NCI-H2107 (cell line): ENCODE results near the gene CNTN1.
"Not testable (repeated sequence)": the region's sequence is repeated elsewhere in the genome, so short reads cannot be mapped to it uniquely, and the experiment has no call there.

Experiments used
- DNase-seq: peaks from one replicate; lab custom pipeline; 2025; lab: John Stamatoyannopoulos, UW

Gene CNTN1

DNA sequence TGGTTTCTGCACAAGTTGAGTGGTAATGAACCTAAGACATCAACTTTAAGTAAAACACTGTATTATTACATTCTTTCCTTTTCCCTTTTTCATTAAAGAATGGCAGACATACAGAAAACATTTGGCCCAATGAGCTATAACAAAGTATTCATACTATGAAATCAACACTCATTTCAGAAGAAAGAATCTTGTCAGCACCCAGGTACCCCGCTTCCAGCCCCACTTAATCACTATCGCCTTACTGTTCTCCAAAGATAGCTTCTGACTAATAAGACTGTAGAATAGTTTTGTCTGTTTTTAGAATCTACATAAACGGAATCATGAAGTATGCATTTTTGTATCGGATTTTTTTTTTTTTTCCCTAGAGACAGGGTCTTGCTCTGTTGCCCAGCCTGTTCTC, 9.5 kb downstream of the CNTN1 start:
- no peak for DNase-seq

DNA sequence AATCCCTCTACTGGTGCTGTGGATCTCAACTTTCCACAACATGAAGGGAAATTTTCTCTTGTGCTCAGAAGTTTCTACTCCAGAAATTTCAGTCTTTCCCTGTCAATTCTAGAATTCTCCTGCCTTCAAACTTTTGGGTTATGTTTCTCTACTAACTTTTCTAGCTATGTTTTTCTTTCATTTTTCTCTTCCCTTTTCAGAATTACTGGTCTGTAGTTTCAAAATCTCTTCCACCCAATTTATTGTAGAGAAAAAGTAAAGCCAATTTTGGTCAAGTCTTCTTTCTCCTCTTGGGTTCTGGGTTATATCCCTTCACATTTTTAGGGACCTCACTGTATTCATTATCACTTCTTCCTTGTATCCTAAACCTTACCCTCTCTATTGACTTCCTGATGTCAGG, 18.9 kb downstream of the CNTN1 start:
- DNase-seq, result no peak

DNA sequence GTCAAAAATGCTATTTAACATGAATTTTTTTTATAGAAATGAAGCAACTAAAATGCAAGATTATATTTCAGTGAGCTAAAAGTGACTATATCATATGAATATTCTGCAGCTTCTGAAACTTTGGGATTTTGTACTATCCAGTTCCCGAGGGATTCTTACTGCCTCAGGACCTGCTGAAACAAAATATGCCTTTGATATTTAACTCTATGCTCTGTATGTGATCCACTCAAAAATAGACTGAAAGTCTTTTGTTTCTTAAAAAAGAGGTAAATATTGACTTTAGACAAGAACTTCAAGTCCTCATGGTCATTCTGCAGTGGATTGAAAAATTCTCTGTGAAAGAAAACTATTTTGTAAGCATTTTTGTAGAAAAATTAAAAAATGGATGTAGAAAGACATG, 22.4 kb downstream of the CNTN1 start:
- no peak for DNase-seq

DNA sequence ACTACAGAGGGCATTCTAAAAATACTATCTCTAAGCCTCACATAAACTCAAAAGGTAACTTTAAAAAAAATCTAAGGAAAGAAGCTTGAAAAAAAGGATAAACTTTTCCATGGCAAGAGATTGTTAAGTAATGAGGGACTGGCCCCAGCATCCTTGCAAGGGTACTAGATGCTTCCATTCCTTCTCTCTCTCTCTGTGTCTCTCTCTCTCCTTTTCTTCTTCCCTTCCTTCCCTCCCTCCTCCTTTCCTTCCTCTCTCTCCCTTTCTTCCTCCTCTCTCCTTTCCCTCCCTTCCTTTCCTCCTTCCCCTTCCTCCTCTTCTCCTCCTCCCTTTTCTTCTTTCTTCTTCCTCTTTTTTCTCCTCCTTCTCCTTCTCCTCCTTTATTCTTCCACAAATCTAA, 23.8 kb downstream of the CNTN1 start:
- DNase-seq, result no peak

DNA sequence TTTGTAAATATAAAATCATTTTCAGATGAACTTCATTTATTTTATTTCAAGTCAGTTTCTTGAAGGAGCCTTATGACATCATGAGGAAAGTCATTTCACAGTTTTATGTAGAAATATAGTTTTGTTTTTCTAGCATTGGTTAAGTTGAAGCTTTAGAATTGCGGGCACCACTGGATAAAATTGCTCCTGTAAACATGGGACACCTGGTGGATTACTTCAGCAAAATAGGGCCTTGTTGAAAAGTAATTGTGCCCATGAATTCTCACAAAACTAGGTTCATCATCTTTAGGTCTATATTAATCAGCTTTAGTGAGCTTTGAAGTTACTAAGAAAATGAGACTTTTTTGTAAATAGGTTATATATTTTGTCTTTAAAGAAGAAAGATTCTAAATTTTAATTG, 25.3 kb downstream of the CNTN1 start:
- DNase-seq, result no peak

DNA sequence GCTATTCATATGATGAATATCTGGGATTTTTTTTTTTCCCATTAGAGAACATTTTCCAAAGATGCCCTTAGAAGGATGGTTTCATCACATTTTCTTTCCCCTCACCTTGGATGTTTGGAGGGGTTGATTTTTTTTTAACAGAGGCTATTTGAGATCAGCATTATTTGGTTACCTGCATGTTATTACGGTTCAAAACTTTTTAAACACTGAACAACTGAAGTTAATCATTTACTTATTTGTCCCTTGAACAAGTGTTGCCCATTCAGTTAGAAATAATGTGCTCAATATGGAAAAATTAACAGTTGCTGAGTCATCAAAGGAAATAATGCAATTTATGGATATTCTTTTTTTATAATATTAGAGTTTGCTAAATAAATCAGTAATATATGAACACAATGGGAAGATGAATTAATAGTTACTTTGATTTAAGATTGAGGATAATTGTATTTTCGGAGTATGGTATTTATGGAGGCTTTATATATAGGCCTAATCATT, 26.7 kb downstream of the CNTN1 start:
- DNase-seq, result no peak

DNA sequence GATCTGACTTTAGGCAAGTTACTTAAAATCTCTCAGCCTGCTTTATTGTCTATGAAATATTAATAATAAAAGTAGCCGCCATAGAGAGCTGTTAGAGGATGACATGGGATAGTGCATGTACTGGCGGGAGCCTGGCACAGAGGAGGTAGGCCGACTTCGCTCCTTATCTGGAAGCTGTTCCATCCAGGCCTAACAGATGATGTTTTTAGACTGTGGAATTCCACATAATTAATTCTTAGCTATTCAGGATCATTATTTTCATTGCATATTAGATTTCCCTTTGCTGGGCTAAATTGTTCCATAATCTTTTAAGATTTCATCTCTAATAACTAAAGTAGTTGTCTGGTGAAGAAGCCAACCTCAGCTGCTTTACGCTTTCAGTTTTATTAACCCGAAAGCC, 30.8 kb downstream of the CNTN1 start:
- DNase-seq, result no peak

DNA sequence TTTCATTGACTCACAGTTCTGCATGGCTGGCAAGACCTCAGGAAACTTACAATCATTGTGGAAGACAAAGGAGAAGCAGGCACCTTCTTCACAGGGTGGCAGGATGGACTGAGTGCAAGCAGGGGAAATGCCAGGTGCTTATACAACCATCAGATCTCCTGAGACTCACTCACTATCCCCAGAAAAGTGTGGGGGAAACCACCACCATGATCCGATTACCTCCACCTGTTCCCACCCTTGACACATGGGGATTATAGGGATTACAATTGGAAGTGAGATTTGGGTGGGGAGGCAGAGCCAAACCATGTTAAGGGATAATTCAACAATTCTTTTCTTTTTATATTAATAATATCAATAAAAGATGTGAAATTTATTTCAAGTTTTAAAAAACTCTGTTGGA, 34.1 kb downstream of the CNTN1 start:
- no peak for DNase-seq

DNA sequence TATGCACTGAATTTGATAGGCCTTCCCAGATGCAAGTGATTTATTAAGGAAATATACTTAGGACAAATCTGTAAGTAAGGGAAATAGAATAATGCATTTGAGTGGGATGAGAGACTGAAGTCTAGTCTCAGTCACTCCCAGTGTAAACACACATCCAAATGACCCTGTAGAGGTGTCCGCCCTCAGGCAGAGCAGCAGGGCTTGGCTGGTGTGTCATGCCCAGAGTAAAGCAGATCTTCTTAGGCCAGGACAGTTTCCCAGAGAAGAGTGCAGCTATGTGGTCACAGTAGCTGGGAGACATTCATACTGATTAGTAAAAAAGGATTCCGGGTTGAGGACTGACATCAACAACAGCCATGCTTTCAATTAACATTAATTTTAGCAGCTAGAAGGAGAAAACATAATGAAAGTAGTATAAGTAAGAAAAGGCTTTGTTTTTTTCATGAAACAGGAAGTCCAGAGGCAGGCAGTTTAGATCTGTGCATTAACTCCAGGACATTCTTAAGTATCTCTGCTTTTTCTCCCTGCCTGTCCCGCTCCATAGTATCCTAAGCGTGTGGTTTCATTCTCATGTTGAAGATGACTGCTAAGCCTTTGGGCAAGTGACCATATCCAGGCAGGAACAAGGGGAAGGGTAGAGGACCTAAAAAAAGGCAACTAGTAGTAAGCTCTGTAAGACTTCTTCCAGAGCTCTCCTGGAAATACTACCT, 35.7 kb downstream of the CNTN1 start:
- no peak for DNase-seq

DNA sequence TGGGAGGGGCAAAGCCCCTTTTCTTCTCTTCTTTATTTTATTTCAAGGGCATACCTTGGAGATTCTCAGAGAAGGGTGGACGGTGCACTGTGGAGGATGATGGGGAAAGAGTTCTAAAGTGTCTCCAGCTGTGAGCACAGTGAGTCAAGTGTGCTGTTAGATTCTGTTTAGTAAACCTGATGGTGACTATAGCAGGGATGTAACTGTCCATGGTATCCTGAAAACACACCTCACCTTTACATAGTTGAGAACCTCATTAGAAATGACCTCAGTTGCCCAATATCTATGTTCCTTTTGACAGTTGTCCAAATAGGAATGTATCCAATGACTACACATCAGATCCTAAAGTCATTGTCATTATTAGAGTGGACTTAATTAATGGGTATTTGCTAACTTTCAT, 38.0 kb downstream of the CNTN1 start:
- no peak for DNase-seq

DNA sequence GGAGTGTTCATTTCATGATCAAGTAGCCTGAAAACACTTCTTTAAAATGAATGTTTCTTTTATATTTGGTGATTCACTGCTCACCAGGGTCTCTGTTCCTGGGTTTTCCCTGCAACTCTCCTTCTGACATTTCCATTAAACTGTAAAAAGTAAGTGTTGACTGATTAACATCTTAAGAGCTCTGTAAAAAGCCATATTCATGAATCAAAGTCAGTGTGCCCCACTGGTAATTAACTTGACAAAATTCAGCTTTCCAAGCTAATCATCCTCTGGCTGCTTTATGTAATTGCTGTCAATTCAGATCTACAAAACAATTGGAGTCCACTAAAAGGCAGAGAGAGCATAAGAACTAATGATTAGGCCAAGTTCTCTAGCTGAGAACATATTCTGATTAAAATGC, 41.6 kb downstream of the CNTN1 start:
- DNase-seq, result no peak

DNA sequence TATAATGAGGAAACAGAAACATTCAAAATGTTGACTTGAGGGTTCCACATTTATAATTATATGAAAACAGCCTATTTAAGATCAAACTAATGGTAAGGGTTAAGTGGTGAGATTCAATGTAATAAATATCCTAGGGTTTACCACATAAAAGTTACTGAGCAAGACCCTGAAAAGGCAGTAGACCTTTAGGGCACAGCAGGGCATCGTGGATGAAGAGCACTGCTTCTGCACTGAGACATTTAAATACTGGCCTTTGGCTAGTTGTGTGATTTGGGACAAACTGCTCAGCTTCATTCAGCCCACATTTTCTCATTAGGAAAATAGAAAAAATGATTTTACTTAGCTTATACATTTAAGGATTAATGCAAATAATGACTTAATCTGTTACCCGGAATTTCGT, 42.0 kb downstream of the CNTN1 start:
- no peak for DNase-seq

DNA sequence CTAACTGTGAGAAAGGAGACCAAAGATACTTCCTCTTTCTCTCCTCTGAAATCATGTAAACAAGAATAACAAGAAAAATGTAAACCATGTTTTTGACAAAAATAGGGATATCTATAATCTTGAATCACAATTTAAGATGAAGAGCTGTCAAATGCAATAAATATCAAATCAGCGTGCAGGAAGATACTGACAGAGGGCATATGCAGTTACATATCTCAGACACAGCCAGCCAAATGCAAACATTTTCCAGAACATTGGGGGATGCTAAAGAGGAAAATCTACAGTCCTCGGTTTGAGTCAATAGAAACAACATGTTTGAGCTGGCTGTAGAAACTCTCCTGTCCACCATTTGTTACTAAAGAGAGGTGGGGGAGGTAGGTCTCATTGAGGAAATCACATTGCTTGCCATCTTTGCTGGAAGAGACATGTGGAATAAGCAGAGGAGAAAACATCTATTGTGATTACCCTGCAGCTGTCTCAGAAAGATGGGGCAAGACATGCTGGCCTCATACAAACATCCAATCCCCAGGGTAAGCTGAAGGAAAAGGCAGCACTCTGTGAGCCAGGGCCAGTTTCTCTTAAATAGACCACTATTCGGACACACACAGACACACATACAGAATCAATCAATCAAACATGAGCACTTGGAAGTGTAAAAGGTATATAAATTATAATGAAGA, 43.5 kb downstream of the CNTN1 start:
- DNase-seq, result no peak

DNA sequence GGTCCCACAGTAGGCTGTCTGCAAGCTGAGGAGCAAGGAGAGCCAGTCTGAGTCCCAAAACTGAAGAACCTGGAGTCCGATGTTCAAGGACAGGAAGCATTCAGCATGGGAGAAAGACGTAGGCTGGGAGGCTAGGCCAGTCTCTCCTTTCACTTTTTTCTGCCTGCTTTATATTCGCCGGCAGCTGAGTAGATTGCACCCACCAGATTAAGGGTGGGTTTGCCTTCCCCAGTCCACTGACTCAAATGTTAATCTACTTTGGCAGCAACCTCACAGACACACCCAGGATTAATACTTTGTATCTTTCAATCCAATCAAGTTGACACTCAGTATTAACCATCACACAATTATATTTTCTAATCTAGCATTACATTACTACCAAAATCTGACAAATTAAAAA, 45.2 kb downstream of the CNTN1 start:
- DNase-seq, result not testable (repeated sequence)

DNA sequence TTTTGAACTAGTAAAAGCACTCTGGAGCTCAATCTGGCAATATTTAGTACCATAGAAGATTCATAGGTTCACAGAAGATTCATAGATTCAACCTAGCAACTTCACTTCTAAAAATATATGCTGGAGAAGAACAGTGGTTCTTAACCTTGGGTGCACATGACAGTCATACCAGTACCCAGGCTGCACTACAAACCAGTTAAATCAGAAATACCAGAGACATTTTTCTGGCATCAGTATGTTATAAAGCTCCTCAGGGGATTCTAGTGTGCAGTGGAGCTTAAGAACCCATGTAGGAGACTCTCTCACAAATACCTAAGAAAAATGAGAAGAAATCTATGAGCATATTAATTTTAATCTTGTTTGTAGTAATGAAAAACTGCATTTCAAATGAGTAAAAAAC, 46.6 kb downstream of the CNTN1 start:
- no peak for DNase-seq

DNA sequence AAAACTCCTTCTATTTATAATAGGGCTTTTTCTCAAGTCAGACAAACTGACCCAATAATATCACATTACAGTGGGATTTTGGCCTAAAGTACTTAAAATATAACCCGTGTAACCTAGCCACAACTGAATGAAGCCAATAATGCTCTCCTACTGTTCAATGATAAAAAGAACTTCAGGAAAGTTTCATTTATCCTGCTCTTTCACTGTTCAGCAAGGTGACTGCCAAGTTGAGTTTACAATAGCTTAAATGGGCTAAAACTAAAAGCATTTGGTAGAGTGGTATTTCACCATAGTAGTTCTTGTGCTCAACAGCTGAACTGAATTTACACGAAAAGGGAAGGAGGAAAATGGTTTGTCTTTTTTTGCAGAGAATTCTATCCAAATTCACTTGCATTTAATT, 49.8 kb downstream of the CNTN1 start:
- no peak for DNase-seq

DNA sequence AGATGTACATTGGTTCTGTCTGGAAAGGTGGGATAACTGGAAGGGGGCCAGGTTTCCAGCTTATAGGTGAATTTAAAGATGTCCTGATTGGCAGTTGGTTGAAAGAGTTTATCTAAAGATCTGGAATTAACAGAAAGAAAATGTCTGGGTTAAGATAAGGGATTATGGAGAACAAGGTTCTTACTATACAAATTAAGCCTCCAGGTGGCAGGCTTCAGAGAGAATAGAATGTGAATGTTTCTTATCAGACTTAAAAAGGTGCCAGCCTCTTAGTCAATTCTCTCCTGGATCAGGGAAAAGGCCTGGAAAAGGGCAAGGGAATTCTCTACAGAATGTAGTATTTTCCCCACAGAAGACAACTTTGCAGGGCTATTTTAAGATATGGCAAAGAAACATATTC, 53.1 kb downstream of the CNTN1 start:
- DNase-seq, result no peak

DNA sequence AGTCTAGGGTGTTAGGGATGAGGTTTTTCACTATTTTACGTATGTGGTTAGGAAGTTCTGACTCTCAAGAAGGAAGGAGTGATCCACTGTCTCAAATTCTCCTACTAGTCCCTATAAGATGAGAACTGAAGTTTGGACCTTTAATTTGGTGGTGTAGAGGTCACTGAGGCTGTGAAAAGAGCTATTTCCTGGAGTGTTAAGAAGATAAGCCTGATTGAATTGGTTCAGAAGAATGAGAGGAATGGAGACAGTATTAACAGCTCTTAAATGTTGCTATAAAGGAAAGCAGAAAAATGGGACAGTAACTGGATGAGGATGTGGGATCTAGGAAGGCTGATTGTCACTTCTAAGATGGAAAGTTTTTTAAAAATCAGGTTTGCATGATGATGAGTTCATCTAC, 57.6 kb downstream of the CNTN1 start:
- DNase-seq, result no peak

DNA sequence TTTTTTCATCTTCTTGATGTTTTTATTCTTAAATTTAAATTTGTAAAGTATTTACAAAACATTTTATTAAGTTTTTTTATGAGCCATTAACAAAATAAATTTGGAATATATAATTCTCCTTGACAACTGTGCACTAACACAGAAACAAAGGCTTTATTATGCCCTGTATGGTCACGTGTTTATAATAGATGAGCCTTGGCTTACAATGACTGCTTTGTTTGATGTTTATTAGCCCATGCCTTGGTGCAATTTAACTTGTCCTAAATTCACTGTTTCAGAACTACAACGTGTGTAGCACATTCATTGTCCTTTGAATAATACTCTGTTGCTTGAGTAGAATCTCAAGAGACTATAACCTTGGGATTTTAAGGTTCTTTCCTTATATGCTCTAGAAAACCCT, 59.8 kb downstream of the CNTN1 start:
- no peak for DNase-seq

DNA sequence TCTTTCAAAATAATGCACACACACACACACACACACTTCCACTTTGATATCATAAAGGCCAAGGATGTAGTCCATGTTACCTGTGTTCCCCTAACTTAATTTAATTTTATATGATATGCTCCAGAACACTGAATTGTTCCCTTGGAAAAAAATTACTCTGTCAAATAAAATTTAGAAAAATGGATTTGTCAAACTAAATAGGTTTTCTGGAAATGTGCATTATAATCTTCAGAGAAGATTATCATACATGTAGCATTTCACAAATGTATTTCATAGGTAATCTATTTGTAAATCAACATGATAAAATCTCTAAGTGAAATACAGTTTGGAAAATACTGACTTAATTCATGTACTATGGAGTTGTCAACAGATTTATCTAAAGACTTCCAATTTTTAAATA, 68.6 kb downstream of the CNTN1 start:
- DNase-seq, result no peak

DNA sequence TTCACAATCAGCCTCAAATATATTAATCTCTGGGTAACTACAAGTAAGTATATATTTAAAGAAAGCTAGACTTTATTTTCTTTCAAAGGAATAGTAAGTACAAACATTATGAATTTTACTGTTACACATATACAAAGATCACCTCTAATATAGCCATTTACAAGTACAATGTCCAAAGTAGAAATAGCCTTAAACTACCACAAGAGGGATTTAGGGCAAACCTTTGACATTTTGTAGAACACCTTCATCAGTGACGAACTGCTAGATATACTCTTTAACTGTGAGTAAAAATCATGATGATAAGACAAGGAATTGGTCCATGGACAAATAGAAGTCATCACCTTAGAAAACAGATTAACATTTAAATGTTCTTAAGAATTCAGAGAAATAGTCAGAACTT, 69.8 kb downstream of the CNTN1 start:
- no peak for DNase-seq

DNA sequence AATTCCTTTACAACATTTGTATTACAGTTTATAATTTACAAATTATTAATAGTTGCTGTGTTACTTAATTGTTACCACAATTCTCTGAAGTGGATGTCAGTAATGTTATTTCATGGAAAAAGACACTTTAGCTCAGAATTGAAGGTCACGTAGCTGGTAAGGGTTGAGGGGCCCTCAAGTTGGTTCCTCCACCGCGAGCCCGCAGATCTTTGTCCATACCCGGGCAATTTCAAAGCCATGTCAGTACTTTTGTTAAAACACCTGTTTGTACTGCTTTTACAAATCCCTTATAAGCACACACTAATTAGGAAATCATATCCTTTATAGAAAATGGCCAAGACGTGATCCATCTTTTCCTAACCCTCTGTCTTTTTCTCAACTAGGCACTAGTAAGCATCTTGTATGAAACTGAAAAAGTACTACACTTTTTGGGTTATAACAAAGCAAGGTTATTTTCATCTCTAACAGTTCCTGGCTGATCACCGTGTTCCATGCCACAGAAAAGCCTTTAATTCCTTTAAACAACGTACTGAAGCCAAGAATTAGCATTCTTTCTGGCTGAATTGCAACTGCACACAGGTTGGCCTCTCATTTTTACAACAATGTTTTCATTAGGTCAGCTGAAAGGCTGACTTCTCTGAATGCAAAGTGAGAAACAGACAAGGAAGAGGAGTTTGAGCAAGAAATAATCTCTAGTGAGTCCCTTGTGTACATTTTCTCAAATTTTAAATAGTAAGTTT, 76.1 kb downstream of the CNTN1 start:
- no peak for DNase-seq

DNA sequence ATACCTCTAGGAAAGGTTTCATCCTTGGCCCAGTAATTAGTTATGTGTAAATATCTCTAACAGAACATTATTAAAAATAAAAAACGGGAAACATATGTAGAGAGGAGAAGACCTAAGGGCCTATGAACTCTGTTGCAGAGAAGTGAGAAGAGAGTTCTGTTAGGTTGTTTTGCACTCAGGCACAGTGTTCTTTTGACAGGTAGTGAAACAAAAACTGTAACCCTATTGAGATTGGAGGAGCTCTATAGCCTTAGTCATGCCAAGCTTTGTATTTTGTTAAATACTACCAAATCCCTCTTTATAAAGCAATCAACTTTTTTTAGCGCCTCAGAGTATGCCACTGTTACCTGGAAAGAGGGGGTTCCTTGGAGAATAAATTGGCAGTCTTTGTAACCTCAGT, 77.6 kb downstream of the CNTN1 start:
- DNase-seq, result no peak
